ENCODE data around the gene SLC9A5. TPM values are rescaled to one million over a fixed set of nuclear protein-coding genes. Genes with fewer than 3 reads are reported as not detected.
A peak's percentile ranks its signal among the peaks of the same experiment; 100 is the strongest.

SLC9A5 gene
- total RNA-seq, 1 experiment from 2014 or later: 1.6 TPM

DNA sequence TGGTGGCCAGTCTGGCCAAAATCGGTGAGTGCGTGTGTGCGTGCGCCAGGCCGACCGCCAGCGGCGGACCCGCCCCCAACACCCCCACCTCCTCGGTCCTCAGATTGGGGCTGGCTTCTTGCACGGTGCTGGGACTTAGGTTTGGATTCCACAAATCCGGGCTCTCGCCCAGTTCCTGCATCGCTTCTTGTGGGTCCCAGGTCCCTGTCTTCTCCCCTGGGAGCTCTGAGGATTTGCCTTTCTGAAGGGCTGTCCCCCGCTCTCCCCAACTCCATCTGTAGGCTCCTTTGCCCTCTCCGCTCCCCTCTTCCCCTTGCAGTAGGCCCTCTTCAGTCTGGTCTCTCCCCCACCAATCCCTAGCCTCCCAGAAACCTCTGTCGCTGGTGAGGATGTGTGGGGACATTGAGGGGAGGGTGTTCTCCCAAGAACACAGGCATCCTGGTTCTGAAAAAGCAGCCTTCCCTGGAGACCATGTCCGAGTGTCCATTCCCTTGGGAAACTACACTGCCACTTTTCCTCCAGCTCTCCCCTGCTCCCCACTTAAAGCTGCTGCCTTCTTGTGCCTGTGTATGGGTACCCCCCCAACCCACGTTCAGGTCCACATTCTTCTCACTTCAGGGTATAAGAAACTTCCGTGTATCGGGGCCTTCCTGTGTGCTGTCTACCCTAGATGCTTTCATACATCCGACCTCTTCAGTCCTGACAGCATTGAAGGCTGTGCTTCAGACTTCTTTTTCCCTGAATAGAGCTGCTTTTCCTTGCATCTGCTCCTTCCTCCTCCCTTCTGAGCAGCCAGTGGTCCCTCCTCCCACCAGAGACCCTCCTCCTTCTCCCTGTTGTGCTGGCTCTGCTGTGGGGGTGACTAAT, 632 bp downstream of the SLC9A5 start:
- Histone ChIP-seq H3K36me3 (no peaks in the 10 kb centered on the region), H3K27ac (peak overlapping the region; percentile 40; the same call in 1 of the 2 replicates), H3K9me3 (replicated peaks) (no peaks in the 10 kb centered on the region), H3K4me1 (replicated peaks) (peaks cover 52% of the 10 kb centered on the region), H3K27me3 (replicated peaks) (no peaks in the 10 kb centered on the region), H3K4me3 (peak overlapping the region; percentile 50)
- no peak for DNase-seq (ENCODE audit: low read depth in 1 of 2, low spot score in 2 of 2)

DNA sequence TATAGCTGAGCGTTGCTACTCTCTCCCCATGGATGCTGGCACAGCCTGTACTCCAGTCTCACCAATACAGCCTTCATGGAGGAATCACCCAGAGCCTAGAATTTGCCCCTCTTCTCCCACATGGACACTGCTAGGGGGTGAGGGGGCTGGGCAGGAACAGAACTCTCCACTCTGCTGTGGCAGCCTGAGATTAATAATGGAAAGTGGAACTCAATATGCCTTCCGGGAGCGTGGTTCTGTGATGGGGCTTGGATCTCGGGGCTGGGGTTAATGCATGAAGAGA, 1.2 kb downstream of the SLC9A5 start:
- Histone ChIP-seq H3K9me3 (replicated peaks) (no peaks in the 10 kb centered on the region), H3K27me3 (replicated peaks) (no peaks in the 10 kb centered on the region), H3K27ac (no peak overlapping the region), H3K4me3 (no peak overlapping the region), H3K36me3 (no peaks in the 10 kb centered on the region), H3K4me1 (replicated peaks) (peaks cover 46% of the 10 kb centered on the region)
- DNase-seq (ENCODE audit: low read depth in 1 of 2, low spot score in 2 of 2): no peak

DNA sequence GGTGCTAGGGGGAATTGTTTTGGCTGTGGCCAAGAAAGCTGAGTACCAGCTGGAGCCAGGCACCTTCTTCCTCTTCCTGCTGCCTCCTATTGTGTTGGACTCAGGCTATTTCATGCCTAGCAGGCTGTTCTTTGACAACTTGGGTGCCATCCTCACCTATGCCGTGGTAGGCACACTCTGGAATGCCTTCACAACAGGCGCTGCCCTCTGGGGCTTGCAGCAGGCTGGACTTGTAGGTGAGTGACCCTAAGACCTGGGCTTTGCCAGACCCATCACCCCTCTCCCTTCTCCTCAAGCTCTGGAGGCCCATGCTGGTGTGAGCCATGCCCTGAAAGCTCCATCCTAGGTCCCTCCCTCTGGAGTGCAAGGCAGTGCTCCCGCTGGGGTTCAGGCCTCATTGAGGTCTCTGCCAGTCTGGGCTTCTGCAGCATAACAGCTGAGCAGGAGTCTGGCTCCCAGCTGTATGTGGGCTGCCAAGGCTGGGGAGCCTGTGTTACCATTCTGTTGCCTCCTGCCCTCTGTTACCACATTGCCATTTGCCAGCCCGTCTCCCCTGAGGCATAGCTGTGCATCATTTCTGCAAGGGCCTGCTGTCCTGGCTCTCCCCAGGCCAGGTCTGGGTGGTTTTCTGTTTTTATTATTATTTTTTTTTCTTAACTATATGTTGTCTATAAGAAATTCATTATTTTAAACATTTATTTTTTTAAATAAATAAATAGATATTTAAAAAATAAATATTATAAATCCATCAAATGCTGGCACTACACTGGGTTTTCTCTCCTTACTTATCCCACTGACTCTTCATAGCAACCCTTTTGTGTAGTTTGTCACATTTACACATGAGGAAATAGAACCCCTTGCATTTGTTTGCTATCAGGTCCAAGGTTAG, 4.1 kb downstream of the SLC9A5 start:
- peaks cover 22% of the 10 kb centered on the region for H3K4me1 ChIP-seq (replicated peaks)
- H3K4me3 ChIP-seq: no peak overlapping the region
- DNase-seq (ENCODE audit: low read depth in 1 of 2, low spot score in 2 of 2): no peak
- H3K9me3 ChIP-seq (replicated peaks): no peaks in the 10 kb centered on the region
- no peak overlapping the region for H3K27ac ChIP-seq
- no peaks in the 10 kb centered on the region for H3K36me3 ChIP-seq
- H3K27me3 ChIP-seq (replicated peaks): no peaks in the 10 kb centered on the region

DNA sequence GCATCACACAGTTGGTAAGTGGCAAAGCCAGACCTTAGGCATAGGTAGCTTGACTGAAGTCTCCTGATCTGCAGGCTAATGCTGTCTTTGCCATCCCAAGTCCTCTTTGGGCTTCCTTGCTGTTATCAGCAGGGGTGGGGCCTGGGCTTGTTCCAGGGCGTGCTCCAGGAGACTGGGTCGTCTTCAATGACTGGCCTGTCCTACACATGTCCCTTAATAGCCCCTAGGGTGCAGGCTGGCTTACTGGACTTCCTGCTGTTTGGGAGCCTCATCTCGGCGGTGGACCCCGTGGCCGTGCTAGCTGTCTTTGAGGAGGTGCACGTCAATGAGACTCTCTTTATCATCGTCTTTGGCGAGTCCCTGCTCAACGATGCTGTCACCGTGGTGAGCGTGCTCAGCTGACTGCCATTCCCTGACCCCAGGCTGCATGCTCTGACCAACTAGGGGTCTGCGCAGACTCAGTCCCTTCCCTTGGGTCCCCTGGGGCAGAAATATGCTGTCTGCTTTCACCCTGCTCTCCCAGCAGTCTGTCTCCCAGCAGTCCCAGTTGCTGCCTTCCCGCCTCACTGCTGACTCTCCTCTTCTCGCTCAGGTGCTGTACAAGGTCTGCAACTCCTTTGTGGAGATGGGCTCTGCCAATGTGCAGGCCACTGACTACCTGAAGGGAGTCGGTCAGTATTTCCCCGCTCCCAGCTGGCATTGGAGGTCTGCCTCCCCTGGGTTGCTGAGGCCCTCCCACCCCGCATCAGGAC, 6.2 kb downstream of the SLC9A5 start:
- H3K9me3 ChIP-seq (replicated peaks): no peaks in the 10 kb centered on the region
- no peak for DNase-seq (ENCODE audit: low read depth in 1 of 2, low spot score in 2 of 2)
- no peaks in the 10 kb centered on the region for H3K36me3 ChIP-seq
- H3K4me1 ChIP-seq (replicated peaks): peaks cover under 1% of the 10 kb centered on the region; the same call in 1 of the 2 replicates
- H3K27ac ChIP-seq: no peak overlapping the region
- H3K4me3 ChIP-seq: no peak overlapping the region
- no peaks in the 10 kb centered on the region for H3K27me3 ChIP-seq (replicated peaks)

DNA sequence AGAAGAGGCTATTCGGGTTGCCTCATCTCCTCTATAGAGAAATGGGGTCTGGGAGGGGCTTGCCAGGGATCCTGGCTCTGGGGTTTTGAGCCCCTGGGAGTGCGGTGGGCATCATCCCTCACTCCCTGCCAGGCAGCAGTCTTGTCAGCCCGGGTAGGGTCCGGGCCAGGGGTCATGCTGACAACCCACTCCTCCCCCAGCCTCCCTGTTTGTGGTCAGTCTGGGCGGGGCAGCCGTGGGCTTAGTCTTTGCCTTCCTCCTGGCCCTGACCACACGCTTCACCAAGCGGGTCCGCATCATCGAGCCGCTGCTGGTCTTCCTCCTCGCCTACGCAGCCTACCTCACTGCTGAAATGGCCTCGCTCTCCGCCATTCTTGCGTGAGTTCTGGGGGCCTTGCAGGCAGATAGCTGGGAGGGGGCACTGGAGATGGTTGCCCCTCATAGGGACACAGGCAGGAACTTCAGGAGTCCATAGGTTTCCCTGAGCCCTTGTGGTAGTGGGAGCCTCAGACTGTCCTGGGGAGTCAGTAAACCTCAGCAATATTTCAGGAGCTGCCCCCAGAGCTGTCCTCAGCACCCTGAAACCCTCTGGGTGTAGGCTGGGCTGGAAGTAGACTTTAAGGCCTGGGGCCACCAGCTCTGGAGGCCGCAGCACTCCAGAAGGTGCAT, 6.9 kb downstream of the SLC9A5 start:
- Histone ChIP-seq H3K27me3 (replicated peaks) (no peaks in the 10 kb centered on the region), H3K4me1 (replicated peaks) (no peaks in the 10 kb centered on the region), H3K27ac (no peak overlapping the region), H3K9me3 (replicated peaks) (no peaks in the 10 kb centered on the region), H3K36me3 (no peaks in the 10 kb centered on the region), H3K4me3 (no peak overlapping the region)
- DNase-seq (ENCODE audit: low read depth in 1 of 2, low spot score in 2 of 2): no peak

DNA sequence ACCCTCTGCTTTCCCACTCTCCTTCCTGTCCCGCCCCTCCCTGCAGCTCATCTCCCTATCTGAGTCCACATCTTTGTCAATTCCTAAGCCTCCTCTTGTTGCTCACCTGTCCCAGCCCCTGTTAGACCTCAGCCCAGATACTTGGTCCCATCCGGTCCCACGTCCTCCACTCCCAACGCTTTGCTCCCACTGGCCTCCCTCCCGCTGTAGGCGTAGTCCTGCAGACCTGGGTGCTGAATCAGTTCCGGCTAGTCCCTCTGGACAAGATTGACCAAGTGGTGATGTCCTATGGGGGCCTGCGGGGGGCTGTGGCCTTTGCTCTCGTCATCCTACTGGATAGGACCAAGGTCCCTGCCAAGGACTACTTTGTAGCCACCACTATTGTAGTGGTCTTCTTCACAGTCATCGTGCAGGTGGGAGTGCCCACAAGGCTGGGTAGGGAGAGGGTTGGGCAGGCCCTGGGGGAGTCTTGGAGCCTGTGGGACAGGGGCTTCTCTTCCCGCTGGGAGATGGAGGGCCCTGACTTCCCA, 8.0 kb downstream of the SLC9A5 start:
- Histone ChIP-seq H3K27me3 (replicated peaks) (no peaks in the 10 kb centered on the region), H3K27ac (no peak overlapping the region), H3K4me3 (no peak overlapping the region), H3K4me1 (replicated peaks) (no peaks in the 10 kb centered on the region), H3K9me3 (replicated peaks) (no peaks in the 10 kb centered on the region), H3K36me3 (no peaks in the 10 kb centered on the region)
- DNase-seq (ENCODE audit: low read depth in 1 of 2, low spot score in 2 of 2): no peak

DNA sequence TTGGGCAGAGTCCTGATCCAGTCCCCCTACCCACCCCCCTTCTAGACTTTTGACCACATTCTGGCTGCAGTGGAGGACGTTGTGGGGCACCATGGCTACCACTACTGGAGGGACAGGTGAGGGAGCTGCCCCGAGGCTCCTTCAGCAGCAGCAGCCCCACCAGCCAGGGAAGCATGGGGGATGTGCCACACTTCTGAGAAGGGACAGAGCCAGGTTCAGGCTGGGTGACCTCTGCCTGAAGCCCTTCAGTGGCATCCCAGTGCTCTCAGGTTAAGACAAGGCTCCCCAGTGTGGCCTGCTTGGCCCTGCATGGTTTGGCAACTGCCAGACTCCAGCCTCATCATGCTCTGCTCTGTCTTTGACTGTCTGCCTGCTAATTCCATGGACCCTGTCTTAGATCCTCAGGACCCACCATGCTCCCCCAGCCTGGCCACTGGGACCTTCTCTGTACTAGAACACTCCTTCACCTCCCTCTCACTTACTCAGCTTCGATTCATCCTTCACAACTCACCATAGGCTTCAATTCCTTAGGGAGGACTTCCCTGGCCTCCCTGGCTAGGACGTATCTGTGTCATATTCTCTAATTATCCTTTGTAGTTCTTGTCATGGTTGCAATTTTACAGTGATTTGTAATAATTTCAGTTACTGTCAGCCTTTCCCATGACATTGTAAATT, 8.8 kb downstream of the SLC9A5 start:
- no peak for DNase-seq (ENCODE audit: low read depth in 1 of 2, low spot score in 2 of 2)
- Histone ChIP-seq H3K9me3 (replicated peaks) (no peaks in the 10 kb centered on the region), H3K4me1 (replicated peaks) (no peaks in the 10 kb centered on the region), H3K27ac (no peak overlapping the region), H3K36me3 (no peaks in the 10 kb centered on the region), H3K4me3 (no peak overlapping the region), H3K27me3 (replicated peaks) (no peaks in the 10 kb centered on the region)

DNA sequence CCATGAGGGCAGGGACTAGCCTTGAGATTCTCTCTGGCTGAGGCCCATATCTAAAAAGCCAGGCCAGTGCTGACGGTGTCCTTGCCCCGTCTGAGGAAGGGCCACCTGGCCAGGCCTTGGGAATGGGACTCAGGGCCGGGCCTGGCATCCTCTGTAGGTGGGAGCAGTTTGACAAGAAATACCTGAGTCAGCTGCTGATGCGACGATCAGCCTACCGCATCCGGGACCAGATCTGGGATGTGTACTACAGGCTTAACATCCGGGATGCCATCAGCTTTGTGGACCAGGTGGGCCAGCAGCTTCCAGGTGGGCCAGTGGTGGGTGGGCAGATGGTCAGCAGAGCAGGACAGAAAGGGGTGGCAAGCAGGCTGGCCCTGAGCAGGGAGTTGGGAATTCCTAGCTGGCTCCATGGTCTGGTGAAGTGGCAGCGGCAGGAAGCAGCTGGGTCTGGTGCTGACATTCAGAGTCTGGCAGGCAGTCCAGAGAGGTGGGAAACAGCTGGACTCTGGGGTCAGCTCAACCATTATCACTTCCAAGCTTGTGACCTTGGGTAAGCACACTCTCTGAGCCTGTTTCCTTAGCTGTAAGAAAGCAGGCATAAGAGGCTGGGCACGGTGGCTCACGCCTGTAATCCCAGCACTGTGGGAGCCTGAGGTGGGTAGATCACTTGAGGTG, 9.5 kb downstream of the SLC9A5 start:
- no peak overlapping the region for H3K27ac ChIP-seq
- H3K27me3 ChIP-seq (replicated peaks): no peaks in the 10 kb centered on the region
- no peaks in the 10 kb centered on the region for H3K9me3 ChIP-seq (replicated peaks)
- H3K4me1 ChIP-seq (replicated peaks): no peaks in the 10 kb centered on the region
- no peak for DNase-seq (ENCODE audit: low read depth in 1 of 2, low spot score in 2 of 2)
- H3K4me3 ChIP-seq: no peak overlapping the region
- no peaks in the 10 kb centered on the region for H3K36me3 ChIP-seq

DNA sequence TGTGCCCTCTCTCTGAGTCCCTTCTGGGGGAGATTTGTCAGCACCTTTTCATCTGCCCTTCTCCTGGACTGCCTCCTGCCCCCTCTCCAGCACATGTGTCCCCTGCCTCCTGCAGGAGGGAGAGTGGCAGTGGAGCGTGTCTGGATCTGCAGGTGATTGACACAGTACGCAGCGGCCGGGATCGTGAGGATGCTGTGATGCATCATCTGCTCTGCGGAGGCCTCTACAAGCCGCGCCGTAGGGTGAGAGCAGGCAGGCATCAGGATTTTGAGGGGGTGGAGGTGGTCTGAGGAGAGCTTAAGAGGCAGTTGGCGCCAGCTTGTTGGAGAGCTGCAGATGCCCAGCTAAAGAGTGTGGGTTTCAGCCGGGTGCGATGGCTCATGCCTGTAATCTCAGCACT, 10.9 kb downstream of the SLC9A5 start:
- DNase-seq (ENCODE audit: low read depth in 1 of 2, low spot score in 2 of 2): no peak
- no peaks in the 10 kb centered on the region for H3K9me3 ChIP-seq (replicated peaks)
- H3K27me3 ChIP-seq (replicated peaks): no peaks in the 10 kb centered on the region
- H3K36me3 ChIP-seq: no peaks in the 10 kb centered on the region
- no peak overlapping the region for H3K4me3 ChIP-seq
- no peaks in the 10 kb centered on the region for H3K4me1 ChIP-seq (replicated peaks)
- no peak overlapping the region for H3K27ac ChIP-seq

DNA sequence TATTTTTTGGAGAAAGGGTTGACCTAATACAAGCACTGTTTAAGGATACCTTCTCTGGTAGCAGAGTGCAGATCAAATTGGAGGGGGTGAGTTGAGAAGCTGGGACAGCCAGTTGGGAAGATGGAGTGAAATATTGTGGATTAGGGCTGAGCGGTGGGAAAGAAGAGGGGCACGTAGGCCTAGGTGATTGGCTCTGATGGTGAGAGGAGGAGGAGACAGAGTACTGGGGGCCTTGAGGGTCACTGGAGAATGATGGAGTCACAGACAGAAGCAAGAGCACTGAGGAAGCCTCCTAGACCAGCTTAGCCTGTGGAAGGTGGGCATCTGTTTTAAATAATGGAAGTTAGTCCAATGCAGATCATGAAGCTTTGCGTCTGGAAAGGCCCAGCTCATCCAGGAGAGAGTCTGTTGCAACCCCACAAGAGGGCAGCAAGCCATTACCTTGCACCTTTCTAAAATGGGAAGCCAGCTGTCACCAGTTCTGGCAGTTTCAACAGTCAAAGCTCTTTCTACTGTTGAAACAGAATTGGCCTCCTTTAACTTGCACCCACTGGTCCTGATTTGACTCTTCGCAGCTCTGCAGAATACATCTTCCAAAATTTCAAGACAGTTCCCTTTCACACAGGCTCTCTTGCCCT, 11.8 kb downstream of the SLC9A5 start:
- Histone ChIP-seq H3K27ac (no peak overlapping the region), H3K4me1 (replicated peaks) (no peaks in the 10 kb centered on the region), H3K27me3 (replicated peaks) (no peaks in the 10 kb centered on the region), H3K36me3 (no peaks in the 10 kb centered on the region), H3K9me3 (replicated peaks) (no peaks in the 10 kb centered on the region), H3K4me3 (no peak overlapping the region)
- DNase-seq (ENCODE audit: low read depth in 1 of 2, low spot score in 2 of 2): peak in 1 of 2 experiments; percentile 40

DNA sequence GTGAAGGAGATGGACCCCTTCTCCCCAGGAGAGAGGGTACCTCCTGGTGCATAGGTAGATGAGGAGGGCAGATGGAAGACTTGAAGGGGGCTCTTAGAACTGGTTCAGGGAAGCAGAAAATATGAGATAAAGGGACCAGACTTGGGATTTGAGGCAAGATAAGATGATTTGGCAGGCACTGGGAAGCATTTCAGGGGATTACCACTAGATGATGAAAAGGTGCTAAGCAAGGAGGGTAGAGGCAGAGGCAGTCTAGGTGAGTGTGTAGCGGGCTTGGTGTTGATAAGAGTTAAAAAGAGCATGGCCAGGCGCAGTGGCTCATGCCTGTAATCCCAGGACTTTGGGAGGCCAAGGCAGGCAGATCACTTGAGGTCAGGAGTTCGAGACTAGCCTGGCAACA, 14.4 kb downstream of the SLC9A5 start:
- H3K4me3 ChIP-seq: no peak overlapping the region
- DNase-seq (ENCODE audit: low read depth in 1 of 2, low spot score in 2 of 2): no peak
- H3K27ac ChIP-seq: no peak overlapping the region

DNA sequence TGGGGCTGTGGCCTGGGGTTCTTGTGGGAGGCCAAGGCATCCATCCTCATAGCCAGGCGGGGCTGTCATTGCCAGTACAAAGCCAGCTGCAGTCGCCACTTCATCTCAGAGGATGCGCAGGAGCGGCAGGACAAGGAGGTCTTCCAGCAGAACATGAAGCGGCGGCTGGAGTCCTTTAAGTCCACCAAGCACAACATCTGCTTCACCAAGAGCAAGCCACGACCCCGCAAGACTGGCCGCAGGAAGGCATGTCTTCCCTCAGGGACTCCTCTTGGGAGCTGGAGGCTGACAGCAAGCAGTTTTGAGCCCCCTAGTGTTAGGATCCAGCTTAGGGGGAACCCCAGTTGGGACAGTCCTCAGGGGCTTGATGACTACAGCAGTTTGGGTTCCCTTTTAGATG, 15.5 kb downstream of the SLC9A5 start:
- no peak overlapping the region for H3K4me3 ChIP-seq
- no peak overlapping the region for H3K27ac ChIP-seq
- no peaks in the 10 kb centered on the region for H3K9me3 ChIP-seq (replicated peaks)
- peaks cover 7% of the 10 kb centered on the region for H3K4me1 ChIP-seq (replicated peaks)
- DNase-seq (ENCODE audit: low read depth in 1 of 2, low spot score in 2 of 2): no peak
- no peaks in the 10 kb centered on the region for H3K27me3 ChIP-seq (replicated peaks)
- H3K36me3 ChIP-seq: no peaks in the 10 kb centered on the region

More for the DNA sequence above, 14.4 kb downstream of the SLC9A5 start:
- Histone ChIP-seq H3K27me3 (replicated peaks) (no peaks in the 10 kb centered on the region), H3K9me3 (replicated peaks) (no peaks in the 10 kb centered on the region), H3K36me3 (no peaks in the 10 kb centered on the region), H3K4me1 (replicated peaks) (peaks cover 5% of the 10 kb centered on the region)
